ENCODE data around the gene ZNF30. TPM values are rescaled to one million over a fixed set of nuclear protein-coding genes. Genes with fewer than 3 reads are reported as not detected.
A peak's percentile ranks its signal among the peaks of the same experiment; 100 is the strongest.

The ZNF30 gene
- total RNA-seq, 1 experiment from 2014 or later, result 8.3 TPM

GRCh38 chr19:34994286-34994642 is 67.6 kb downstream of the ZNF30 start:
- no peaks in the 10 kb centered on the region for H3K27me3 ChIP-seq (ENCODE audit: insufficient read depth, low read length)
- no peak overlapping the region for H3K18ac ChIP-seq (ENCODE audit: insufficient read length, low read depth, low read length)
- no peak overlapping the region for H4K5ac ChIP-seq (ENCODE audit: insufficient read length, low read depth, low read length)
- no peak overlapping the region for H3K4ac ChIP-seq (ENCODE audit: low read depth, low read length)
- no peak overlapping the region for H3K56ac ChIP-seq (ENCODE audit: insufficient read length, low read depth, low read length)
- no peak overlapping the region for H2AFZ ChIP-seq (ENCODE audit: low read length)
- H3T11ph ChIP-seq (ENCODE audit: low read length), result no peak overlapping the region
- H2BK5ac ChIP-seq (ENCODE audit: insufficient read length, low read length), result no peak overlapping the region
- H3K79me1 ChIP-seq (ENCODE audit: insufficient read depth, low read depth, low read length, poor library complexity, severe bottlenecking), result no peaks in the 10 kb centered on the region
- no peak overlapping the region for H2BK15ac ChIP-seq (ENCODE audit: low read depth, low read length)
- Mint-ChIP-seq H3K4me1 (peaks cover 23 to 27% of the 10 kb centered on the region in 2 experiments), H3K9me3 (peaks cover 0 to 5% of the 10 kb centered on the region in 2 experiments; a peak in 2 of 5 replicates), H3K36me3 (ENCODE audit: insufficient read depth in 1 of 3, low read depth in 3 of 3) (peaks cover 0 to 5% (median 0%) of the 10 kb centered on the region in 3 experiments; a peak in 3 of 7 replicates), H3K27me3 (ENCODE audit: low read depth) (no peaks in the 10 kb centered on the region; the same call in 1 of the 2 replicates), H3K27ac (peak overlapping the region in 1 of 3 experiments; percentile 18; a peak in 2 of 7 replicates), H3K4me3 (peak overlapping the region in 1 of 2 experiments; percentile 21; a peak in 1 of 5 replicates)
- H3K23ac ChIP-seq (ENCODE audit: insufficient read length, low read depth, low read length), result no peak overlapping the region
- no peaks in the 10 kb centered on the region for H3K9me3 ChIP-seq (ENCODE audit: control insufficient read depth, low read depth, low read length)
- no peak overlapping the region for H2BK120ac ChIP-seq (ENCODE audit: low read depth, low read length, poor library complexity, severe bottlenecking)
- peaks cover 7% of the 10 kb centered on the region for H3K23me2 ChIP-seq (ENCODE audit: insufficient read length, low read depth, low read length, poor library complexity, severe bottlenecking)
- H2BK12ac ChIP-seq (ENCODE audit: insufficient read length, low read depth, low read length), result no peak overlapping the region
- H3K9ac ChIP-seq (ENCODE audit: extremely low read depth, insufficient read length, low read length), result no peak overlapping the region
- H4K8ac ChIP-seq (replicated peaks; ENCODE audit: insufficient read length, low read depth, low read length), result no peak overlapping the region
- DNase-seq, result no peak
- no peak overlapping the region for H3K14ac ChIP-seq (ENCODE audit: insufficient read depth, low read length)
- no peaks in the 10 kb centered on the region for H3K79me2 ChIP-seq (ENCODE audit: insufficient read depth, low read length)
- no peak overlapping the region for H3K4me2 ChIP-seq (ENCODE audit: insufficient read depth, insufficient read length, low read length)
- no peak overlapping the region for H2BK20ac ChIP-seq (ENCODE audit: low read depth, low read length, poor library complexity, severe bottlenecking)
- H4K91ac ChIP-seq (ENCODE audit: insufficient read length, low read depth, low read length), result no peak overlapping the region
- 0 out of 2 replicates have a peak, but pooled peaks cover 1% of the 10 kb centered on the region for H3K4me1 ChIP-seq (ENCODE audit: insufficient read depth, low read length)
- no peaks in the 10 kb centered on the region for H4K20me1 ChIP-seq (ENCODE audit: control insufficient read depth, insufficient read depth, insufficient read length)
- no CpG with 5 or more reads among the region's 9 CpGs for WGBS (ENCODE audit: extremely low coverage, insufficient read length, low lambda C conversion rate)
- no peak overlapping the region for H2AK5ac ChIP-seq (ENCODE audit: insufficient read length, low read length)
- no peak for TF ChIP-seq CTCF (conservative IDR thresholded peaks at IDR 0.05)
- H3K27ac ChIP-seq (ENCODE audit: insufficient read length, low read depth, low read length), result no peak overlapping the region

Other genes starting within 250 kb of the ZNF30 start
- not detected in 2 replicates for gene SCGB2B2, start 249.7 kb upstream of the ZNF30 start, total RNA-seq (2021)
- gene ZNF302, start 249.2 kb upstream of the ZNF30 start, total RNA-seq (2021), result 22.4 and 23.3 TPM in 2 replicates
- gene ZNF181, start 192.7 kb upstream of the ZNF30 start, total RNA-seq (2021), result 8.2 and 9.9 TPM in 2 replicates
- 3.0 and 3.9 TPM in 2 replicates for gene ZNF599, start 153.7 kb upstream of the ZNF30 start, total RNA-seq (2021)
- gene ZNF792, start 37.3 kb downstream of the ZNF30 start, total RNA-seq (2021), result 7.6 and 8.3 TPM in 2 replicates
- gene GRAMD1A, start 73.4 kb downstream of the ZNF30 start, total RNA-seq (2021), result 125 and 126 TPM in 2 replicates
- gene SCN1B, start 103.6 kb downstream of the ZNF30 start, total RNA-seq (2021), result 3.8 TPM in 2 replicates
- 9.3 and 10.6 TPM in 2 replicates for gene HPN, start 114.8 kb downstream of the ZNF30 start, total RNA-seq (2021)
- 1.5 TPM in 2 replicates for gene FXYD3, start 188.9 kb downstream of the ZNF30 start, total RNA-seq (2021)
- gene LGI4, start 208.2 kb downstream of the ZNF30 start, total RNA-seq (2021), result 2.6 and 3.2 TPM in 2 replicates
- 6.8 and 7.7 TPM in 2 replicates for gene FXYD1, start 211.9 kb downstream of the ZNF30 start, total RNA-seq (2021)
- gene FXYD7, start 216.4 kb downstream of the ZNF30 start, total RNA-seq (2021), result 8.2 and 9.0 TPM in 2 replicates
- gene FXYD5, start 227.8 kb downstream of the ZNF30 start, total RNA-seq (2021), result 83.7 and 100 TPM in 2 replicates

All from H9 (cell line).